ENCODE results near the gene CACNB2.
A peak's percentile ranks its signal among the peaks of the same experiment; 100 is the strongest.

The CACNB2 gene

DNA sequence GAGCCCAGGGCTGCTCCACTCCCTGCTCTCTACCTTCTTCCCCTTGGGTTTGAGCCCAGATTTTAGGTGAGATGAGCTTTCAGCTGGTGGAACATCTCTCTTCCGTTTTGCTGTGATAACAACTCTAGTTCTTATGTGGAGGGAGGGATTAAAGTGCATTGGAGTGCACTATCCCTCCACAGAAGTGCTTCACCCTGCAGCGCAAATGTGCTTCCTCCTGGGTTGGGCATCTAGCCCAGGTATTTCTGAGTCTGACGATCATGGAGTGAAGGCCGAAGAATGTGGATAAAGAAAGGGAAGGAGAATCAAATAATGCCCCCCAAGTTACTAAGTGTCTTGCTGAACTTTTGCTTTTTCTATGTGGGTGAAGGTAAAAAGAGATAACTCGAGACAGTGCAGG lies 157.4 kb downstream of the CACNB2 start:
- no peak for DNase-seq

- DNase-seq: no peak
Measured at GRCh38 chr10:18298256-18298655, 158.0 kb downstream of the CACNB2 start.

GRCh38 chr10:18303851-18304801 lies 163.9 kb downstream of the CACNB2 start:
- no peak for DNase-seq

- no peak for DNase-seq
Measured at GRCh38 chr10:18306031-18306430, 165.8 kb downstream of the CACNB2 start.

- DNase-seq: no peak
Measured at GRCh38 chr10:18308600-18308999, 168.4 kb downstream of the CACNB2 start.

GRCh38 chr10:18310761-18311160 lies 170.5 kb downstream of the CACNB2 start:
- DNase-seq: no peak

- peak; percentile 37 for DNase-seq
Measured at GRCh38 chr10:18312374-18313139, 172.3 kb downstream of the CACNB2 start.

GRCh38 chr10:18313140-18313530 lies 172.9 kb downstream of the CACNB2 start:
- no peak for DNase-seq

- DNase-seq: no peak
Measured at GRCh38 chr10:18313626-18314025, 173.4 kb downstream of the CACNB2 start.

DNA sequence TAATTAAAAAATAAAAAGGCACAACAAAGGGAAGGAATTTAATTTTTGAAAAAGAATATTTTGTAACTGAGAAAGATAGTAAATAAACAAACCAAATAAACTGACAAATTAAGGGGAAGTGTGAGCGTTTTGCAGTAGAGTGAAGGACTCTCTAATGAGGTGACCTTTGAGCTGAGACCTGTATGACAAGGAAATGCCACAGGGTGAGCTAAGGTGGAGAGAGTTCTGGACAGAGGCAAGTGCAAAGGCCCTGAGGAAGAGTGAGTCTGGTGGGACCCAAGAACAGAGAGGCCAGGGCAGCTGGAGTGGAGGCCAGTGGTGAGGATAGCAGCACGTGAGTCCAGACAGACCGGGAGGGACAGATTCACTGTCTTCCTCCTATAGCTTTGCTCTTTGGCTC lies 179.4 kb downstream of the CACNB2 start:
- no peak for DNase-seq

DNA sequence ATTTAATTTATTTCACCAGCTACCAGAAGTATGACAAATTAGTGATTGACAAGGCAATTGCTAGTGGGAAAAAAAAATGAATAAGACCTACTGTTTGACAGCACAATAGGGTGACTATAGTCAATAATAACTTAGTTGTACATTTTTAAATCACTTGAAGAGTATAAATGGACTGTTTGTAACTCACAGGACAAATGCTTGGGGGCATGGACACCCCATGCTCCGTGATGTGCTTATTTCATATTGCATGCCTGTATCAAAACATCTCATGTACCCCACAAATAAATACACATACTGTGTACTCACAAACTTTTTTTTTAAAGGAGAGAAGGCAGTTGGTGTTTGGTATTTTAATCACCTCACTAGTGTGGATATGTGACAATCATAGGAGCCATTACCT lies 181.1 kb downstream of the CACNB2 start:
- DNase-seq: no peak

GRCh38 chr10:18323916-18324315 lies 183.7 kb downstream of the CACNB2 start:
- no peak for DNase-seq

DNA sequence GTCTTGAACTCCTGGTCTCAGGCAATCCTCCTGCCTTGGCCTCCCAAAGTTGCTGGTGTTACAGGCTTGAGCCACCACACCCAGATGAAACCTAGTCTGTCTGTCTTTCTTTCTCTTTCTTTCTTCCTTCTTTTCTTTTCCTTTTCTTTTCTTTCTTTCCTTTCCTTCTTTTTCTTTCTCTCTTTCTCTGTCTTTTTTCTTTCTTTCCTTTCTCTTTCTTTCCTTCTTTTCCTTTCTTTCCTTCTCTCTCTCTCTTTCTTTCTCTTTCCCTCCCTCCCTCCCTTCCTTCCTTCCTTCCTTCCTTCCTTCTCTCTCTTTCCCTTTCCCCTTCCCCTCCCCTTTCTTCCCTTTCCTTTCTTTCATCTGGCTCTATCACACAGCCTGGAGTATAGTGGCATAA lies 185.2 kb downstream of the CACNB2 start:
- no peak for DNase-seq

DNA sequence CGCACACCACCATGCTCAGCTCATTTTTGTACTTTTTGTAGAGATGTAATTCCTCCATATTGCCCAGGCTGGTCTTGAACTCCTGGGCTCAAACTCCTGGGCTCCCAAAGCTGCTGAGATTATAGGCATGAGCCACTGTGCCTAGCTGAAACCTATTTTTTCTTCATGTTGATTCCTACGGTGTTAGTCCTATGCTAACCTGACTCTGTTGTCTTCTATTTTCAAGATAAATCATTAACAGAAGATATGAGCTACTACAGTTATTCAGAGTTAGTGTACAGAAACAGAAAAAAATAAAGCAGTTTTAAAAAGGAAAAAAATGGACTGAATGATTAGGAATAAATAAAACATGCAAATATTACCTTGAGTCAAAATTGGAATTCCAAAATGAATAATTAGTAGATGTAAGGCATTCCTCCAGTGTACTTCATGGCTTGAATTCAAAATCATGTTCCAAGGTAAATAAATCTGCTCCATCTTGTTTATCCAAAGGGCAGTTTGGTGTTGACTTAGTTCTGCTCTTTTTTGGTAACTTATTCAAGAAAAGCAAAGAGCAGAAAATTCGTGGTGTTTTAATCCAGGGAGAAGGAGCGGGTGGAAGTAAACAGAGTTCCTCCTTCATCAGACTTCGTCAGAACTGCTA lies 185.8 kb downstream of the CACNB2 start:
- no peak for DNase-seq

- no peak for DNase-seq
Measured at GRCh38 chr10:18328941-18329340, 188.7 kb downstream of the CACNB2 start.

GRCh38 chr10:18332048-18332447 lies 191.8 kb downstream of the CACNB2 start:
- peak; percentile 22 for DNase-seq

GRCh38 chr10:18332484-18332883 lies 192.3 kb downstream of the CACNB2 start:
- DNase-seq: no peak

DNA sequence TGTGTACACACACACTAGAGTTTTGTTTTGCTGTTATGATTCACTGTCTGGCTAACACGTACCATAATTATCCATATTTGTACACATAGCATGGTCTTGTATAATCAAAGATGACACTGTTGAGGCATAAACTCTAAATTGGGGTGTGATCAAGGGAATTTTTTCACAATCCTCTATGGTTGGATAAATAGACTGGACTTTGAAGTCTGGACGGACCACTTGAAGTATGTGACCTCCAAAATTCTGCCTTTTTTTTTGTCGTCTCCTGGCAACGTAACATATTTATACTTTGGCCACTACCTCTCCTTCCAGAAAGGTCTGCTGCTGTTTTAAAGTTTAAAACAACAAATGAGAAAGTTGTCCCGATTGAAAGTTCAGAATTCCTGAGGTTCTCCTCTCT lies 193.4 kb downstream of the CACNB2 start:
- no peak for DNase-seq

- no peak for DNase-seq
Measured at GRCh38 chr10:18334116-18334867, 194.1 kb downstream of the CACNB2 start.

DNA sequence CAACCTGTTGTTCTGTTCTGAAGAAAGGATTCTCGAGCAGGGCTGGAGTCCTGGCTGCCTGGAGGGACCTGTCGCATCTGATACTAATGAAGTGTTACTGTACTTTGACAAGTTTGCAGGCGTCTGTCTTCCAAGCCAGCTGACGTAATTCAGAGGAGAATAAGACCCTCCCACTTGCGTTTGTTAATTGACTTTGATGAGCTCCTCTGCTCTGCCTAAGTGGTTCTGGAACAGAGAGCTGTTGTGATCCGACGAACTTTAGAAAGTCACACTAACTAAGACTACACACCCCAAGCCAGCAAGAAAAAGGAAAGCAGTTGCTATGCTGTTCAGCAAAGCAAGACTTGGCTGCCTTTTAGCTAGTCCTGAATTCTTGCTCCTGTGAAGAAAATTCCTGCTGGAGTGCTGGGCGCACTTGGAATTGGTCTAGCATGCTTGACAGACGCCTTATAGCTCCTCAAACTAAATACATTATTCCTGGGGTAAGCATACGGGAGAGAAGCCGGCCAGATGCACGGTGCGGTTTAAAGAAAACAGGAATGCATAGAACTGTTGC lies 200.3 kb downstream of the CACNB2 start:
- peak; percentile 1 for DNase-seq

DNA sequence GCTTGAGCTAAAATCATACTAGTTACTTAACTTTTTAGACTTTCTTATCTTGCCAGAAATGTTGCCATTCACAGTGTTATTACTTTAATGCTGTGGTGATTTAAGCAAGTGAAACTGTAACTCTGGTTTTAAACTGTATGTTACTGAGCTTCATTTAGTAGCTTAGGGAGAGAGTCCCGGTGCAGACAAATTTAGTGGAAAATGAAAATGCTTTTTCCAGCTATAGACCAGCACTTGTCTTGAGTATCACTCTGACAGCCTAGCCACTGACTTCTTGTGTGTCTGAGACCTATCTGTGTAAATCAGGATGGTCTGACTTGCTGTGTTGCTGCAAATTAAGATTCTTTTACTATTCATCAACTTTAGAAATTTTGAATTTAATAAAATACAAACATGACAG lies 200.8 kb downstream of the CACNB2 start:
- no peak for DNase-seq

DNA sequence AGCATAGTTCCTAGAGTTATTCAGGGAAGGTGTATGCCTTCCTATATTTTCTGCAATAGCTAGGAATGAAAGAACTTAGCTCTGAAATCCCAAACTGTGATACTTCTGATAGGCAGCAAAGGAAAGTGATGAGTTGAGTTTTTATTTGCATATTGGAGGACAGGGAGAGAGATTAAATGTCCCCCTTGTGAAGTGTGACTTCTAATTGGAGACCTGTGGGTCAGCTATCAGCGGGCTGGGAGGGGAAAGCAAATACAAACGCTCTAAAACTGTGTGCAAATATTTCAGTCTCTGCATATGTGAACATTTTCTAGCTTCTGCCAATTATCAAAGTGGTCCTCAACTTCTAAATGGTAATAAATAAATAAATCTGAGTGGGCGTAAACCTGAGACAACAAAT lies 203.3 kb downstream of the CACNB2 start:
- DNase-seq: no peak
